Occipital lobe (tissue), 2 donors: Measurements from ENCODE around the gene CT47C1. TPM values are rescaled to one million over a fixed set of nuclear protein-coding genes. Genes with fewer than 3 reads are reported as not detected.

Experiments used
- DNase-seq: peaks from one replicate; lab custom pipeline; 2025; lab: John Stamatoyannopoulos, UW
- total RNA-seq: library from RNA; depleted of rRNA; stranded (reverse); fragments of >200 nt; gene quantifications from one replicate; pipeline ENCODE4 v1.2.3, GENCODE V29; 2014

Gene CT47C1
- total RNA-seq, 1 donor from 2014 or later, result not detected

DNA sequence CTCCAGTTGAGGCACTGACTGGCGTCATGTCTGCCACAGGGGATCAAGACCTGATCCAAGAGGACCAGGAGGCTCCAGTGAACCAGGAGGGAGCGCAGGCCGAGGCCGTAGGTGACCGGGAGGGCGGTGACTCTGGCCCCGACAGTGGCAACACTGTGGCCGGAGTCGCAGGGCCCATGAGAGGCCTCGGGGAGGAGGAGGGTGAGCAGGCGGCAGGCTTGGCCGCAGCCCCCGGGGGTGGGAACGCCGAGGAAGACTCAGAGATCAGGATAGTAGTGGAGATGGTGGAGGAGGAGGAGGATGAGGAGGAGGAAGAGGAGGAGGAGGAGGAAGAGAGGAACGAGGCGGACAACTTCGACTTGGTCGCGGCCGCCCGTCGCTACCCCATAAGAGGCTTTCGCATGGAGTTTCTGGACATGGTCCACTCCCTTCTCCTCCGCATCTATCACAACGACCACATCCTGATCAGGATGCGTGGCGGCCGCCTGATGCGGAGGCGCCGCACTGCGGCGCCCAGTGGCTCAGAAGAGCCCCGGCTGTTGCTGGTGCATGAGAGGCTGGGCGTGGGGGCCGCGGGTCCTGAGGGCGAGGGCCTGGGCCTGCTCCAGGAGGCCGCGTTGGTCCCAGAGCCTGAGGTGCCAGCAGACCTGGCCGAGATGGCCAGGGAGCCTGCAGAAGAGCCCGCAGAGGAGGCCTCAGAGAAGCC lies 560 bp downstream of the CT47C1 start:
- DNase-seq, result no peak

DNA sequence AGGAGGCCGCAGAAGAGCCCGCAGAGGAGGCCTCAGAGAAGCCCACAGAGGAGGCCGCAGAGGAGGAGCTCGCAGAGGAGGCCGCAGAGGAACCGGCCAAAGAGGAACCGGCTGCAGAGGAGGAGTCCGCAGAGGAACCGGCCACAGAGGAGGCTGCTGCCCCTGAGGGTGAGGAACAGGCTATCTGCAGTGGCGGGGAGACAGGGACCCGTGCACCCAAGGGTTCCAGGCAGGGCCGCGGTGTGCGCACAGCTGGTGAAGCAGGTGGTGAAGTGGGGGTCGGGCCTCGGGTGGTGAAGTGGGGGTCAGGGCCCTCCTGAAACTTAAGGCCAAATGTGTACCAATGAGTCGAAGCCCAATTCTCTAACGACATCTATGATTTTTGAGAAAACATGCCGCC lies 1.1 kb downstream of the CT47C1 start:
- DNase-seq, result no peak

DNA sequence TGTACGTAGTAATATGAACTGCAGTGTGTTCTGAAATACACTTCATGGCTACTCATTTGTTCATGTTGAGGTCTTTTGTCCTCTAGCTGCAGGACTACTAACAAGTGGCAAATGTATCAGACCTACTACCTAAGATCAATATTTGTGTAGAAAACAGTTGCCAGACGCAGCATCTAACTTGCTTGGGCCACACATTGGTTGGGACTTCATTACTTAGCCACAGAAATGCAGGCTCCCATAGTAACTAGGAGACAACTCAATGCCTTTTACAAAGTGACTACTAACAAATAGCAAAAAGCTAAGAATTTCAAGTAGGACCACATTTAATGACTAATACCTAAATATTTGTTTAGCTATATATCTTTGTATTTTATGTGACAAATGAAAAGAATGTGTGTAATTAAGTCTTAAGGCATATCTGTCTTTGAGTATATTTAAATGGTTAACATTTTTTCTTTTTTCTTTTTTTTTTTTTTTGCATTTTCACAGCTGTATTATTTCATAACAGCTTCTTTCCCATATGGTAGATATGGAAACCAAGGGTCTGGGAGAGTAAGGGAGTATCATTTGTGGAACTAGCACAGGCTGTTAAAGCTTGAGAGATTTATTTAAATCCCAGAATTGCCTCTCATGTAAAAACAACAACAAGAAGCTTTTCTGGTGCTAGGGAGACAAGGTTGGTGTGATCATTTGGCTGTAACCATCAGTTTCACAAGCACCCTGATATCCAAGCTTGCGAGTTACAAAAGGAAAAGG lies 2.7 kb downstream of the CT47C1 start:
- no peak for DNase-seq

- no peak for DNase-seq
Observed at GRCh38 chrX:119082278-119082677, 9.5 kb downstream of the CT47C1 start.

DNA sequence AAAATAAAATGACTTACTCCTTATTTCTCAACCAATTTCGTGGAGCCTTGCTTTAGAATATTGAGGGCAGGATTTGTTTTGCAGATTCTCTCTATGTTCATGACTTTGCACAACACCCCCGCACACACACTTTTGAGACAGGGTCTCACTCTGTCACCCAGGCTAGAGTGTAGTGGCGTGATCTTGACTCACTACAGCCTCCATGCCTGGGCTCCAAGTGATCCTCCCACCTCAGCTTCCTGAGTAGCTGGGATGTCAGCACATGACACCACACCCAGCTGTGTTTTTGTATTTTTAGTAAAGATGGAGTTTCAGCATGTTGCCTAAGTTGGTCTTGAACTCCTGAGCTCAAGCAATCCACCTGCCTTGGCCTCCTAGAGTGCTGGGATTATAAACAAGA lies 12.0 kb downstream of the CT47C1 start:
- no peak for DNase-seq

GRCh38 chrX:119087121-119087520 lies 14.3 kb downstream of the CT47C1 start:
- no peak for DNase-seq

GRCh38 chrX:119089619-119090018 lies 16.8 kb downstream of the CT47C1 start:
- DNase-seq, result no peak

DNA sequence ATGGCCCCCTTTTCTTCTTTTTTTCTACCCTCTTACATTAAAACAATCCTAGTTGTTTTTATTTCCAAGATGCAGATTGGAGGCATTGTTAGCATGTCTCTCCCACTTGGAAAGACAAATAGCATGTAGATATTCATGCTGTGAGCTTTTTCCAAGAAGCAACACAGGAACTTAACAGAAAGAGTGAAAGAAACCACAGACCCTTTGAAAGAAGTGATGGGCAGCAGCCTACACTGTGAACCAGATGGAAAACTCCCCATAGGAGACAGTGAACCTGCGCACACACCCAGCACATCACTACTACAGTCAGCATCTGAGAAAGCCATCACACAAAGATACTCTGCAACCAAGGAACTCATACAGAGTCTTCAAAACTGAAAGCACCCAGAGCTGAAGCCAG lies 17.8 kb downstream of the CT47C1 start:
- no peak for DNase-seq

GRCh38 chrX:119093991-119094735 lies 21.4 kb downstream of the CT47C1 start:
- no peak for DNase-seq

- DNase-seq, result no peak
Observed at GRCh38 chrX:119094819-119095218, 22.0 kb downstream of the CT47C1 start.

- DNase-seq, result no peak
Observed at GRCh38 chrX:119095936-119096335, 23.1 kb downstream of the CT47C1 start.

GRCh38 chrX:119101168-119101567 lies 28.4 kb downstream of the CT47C1 start:
- DNase-seq, result no peak

GRCh38 chrX:119105826-119106225 lies 33.0 kb downstream of the CT47C1 start:
- DNase-seq, result no peak

DNA sequence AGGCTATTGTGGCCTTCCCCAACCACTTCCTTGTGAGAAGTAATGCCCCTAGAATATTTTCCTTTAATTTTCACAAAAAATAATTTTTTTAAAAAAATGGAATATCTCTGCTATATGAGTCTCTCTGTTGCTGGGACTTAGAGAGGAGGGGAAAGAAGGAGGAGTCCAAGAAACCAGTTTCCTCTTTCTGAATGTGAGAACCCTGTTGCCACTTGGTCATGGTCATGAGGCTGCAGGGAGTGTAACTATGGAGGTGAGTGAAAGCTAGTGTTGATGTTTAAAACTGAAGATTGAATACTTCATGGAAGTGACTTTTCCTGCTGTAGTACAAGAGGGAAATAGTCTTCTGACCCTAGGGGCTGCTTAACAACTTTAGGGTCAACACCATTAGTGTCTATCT lies 34.4 kb downstream of the CT47C1 start:
- no peak for DNase-seq

- DNase-seq, result no peak
Observed at GRCh38 chrX:119118780-119119395, 46.1 kb downstream of the CT47C1 start.

DNA sequence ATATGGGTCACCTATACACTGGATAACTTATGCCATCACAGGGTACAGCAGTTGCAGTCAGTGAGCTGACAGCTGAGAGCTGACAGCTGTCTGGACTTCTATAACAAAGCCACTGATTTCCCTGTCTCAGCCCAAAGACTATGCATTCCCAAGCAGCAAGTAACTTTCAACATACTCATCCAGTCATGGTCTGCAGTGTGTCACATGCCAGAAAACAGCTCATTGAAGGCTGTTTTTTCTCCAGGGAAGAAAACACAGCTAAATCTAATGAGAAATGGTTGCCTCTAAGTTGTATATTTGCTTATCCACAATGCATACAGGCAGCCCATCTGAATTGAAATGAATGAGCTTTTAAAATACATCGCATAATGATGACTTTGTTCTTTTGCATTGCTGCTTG lies 48.5 kb downstream of the CT47C1 start:
- no peak for DNase-seq

Other genes starting within 250 kb of the CT47C1 start
- gene ZCCHC12, start 249.2 kb upstream of the CT47C1 start, total RNA-seq, result 23.2 TPM
- gene LONRF3, start 98.4 kb upstream of the CT47C1 start, total RNA-seq, result 1.9 TPM
- gene KIAA1210, start 54.8 kb downstream of the CT47C1 start, total RNA-seq, result under 0.01 TPM
- gene PGRMC1, start 163.3 kb downstream of the CT47C1 start, total RNA-seq, result 151 TPM